ENCODE results near the gene HDHD5. TPM values are rescaled to one million over a fixed set of nuclear protein-coding genes. Genes with fewer than 3 reads are reported as not detected.

Gene HDHD5
- total and polyA plus RNA-seq, 11 donors, result 31.8 to 72.1 (median 49.0) TPM

DNA sequence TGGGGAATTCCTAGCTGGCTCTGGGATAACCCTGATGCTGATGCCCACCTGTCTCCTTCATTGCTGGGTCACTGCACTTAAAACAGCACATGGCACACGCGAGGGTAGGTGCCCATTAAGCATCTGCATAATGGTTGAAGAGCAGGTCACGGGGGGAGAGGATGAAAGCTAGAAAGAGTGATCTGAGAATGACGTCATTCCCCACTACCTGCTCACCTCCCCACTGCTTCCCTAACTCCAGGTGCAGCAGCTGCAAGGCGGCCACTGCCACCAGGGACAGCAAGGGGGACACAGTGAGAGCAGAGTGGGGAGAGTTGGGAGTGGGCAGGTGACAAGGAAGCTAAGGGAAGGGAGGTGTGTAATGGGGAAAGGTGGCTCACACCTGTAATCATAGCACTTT, 33.1 kb upstream of the HDHD5 start:
- 94 to 97% (median 96%) methylated on average over 5 of the region's 5 CpGs for WGBS, 4 donors

GRCh38 chr22:17191163-17191784, 32.2 kb upstream of the HDHD5 start:
- WGBS, 4 donors, result 83 to 91% (median 87%) methylated on average over 12 of the region's 12 CpGs
- Histone ChIP-seq H3K27me3 (no peaks in the 10 kb centered on the region), H3K4me1 (peaks cover 0 to under 1% (median 0%) of the 10 kb centered on the region in 12 donors), H3K9me3 (no peaks in the 10 kb centered on the region), H3K36me3 (peaks cover 0 to 48% (median 13%) of the 10 kb centered on the region in 9 donors), H3K4me3 (no peak overlapping the region), H3K27ac (no peak overlapping the region)
- DNase-seq, result no peak
- intact Hi-C loops (cut with DNase I), result loop anchor here in 2 of 10 donors (10.0 kb wide), 2 partner anchors 106 to 184 kb away; partner anchors contain the start of gene IL17RA (in 1 of the 2)
- ATAC-seq, result no peak
- no peak for TF ChIP-seq POLR2A (IDR thresholded peaks at IDR 0.05)
- no peak for TF ChIP-seq CTCF (IDR thresholded peaks at IDR 0.05)

More for the DNA sequence above, 33.1 kb upstream of the HDHD5 start:
- intact Hi-C loops (cut with DNase I), result loop anchor here in 2 of 10 donors (10.0 kb wide), 2 partner anchors 107 to 183 kb away; partner anchors contain the start of gene IL17RA (in 1 of the 2)
- Histone ChIP-seq H3K9me3 (no peaks in the 10 kb centered on the region), H3K27me3 (no peaks in the 10 kb centered on the region), H3K4me3 (no peak overlapping the region), H3K27ac (no peak overlapping the region), H3K36me3 (peaks cover 0 to 39% (median 13%) of the 10 kb centered on the region in 9 donors), H3K4me1 (peaks cover 0 to 5% (median 0%) of the 10 kb centered on the region in 12 donors)
- TF ChIP-seq CTCF (IDR thresholded peaks at IDR 0.05), result no peak
- no peak for TF ChIP-seq POLR2A (IDR thresholded peaks at IDR 0.05)
- ATAC-seq (no peak), DNase-seq (no peak)

- ATAC-seq (no peak), DNase-seq (no peak)
- H3K9me3 ChIP-seq, result no peaks in the 10 kb centered on the region
- peaks cover 0 to 54% (median 15%) of the 10 kb centered on the region in 9 donors for H3K36me3 ChIP-seq
- no peak overlapping the region for H3K4me3 ChIP-seq
- TF ChIP-seq CTCF (IDR thresholded peaks at IDR 0.05) (no peak), POLR2A (IDR thresholded peaks at IDR 0.05) (no peak)
- 86 to 93% (median 90%) methylated on average over 7 to 10 of the region's 10 CpGs for WGBS, 4 donors
- no peaks in the 10 kb centered on the region for H3K27me3 ChIP-seq
- intact Hi-C loops (cut with DNase I), result loop anchor here in 2 of 10 donors (10.0 kb wide), 2 partner anchors 106 to 184 kb away; partner anchors contain the start of gene IL17RA (in 1 of the 2)
- no peak overlapping the region for H3K27ac ChIP-seq
- no peaks in the 10 kb centered on the region for H3K4me1 ChIP-seq
Measured at GRCh38 chr22:17190702-17191101, 31.6 kb upstream of the HDHD5 start.

DNA sequence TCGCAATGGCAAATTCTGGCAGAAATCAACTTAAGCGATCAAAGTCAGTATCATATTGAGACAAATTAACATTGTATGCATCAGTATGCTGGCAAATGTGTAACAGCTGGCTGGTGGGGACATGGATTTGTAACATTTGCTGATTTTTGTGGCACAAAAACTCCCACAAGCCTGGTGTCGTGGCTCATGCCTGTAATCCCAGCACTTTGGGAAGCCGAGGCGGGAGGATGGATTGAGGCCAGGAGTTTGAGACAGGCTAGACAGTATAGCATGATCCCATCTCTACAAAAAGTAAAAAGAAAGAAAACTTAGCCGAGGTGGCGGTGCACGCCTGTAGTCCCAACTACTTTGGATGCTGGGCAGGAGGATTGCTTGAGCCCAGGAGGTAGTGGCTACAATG, 17.6 kb upstream of the HDHD5 start:
- Histone ChIP-seq H3K9me3 (no peaks in the 10 kb centered on the region), H3K4me1 (peaks cover 0 to 13% (median 9%) of the 10 kb centered on the region in 12 donors), H3K27me3 (no peaks in the 10 kb centered on the region), H3K4me3 (no peak overlapping the region), H3K27ac (no peak overlapping the region), H3K36me3 (peaks cover 0 to 25% (median 4%) of the 10 kb centered on the region in 9 donors)
- TF ChIP-seq POLR2A (IDR thresholded peaks at IDR 0.05) (no peak), CTCF (IDR thresholded peaks at IDR 0.05) (no peak)
- intact Hi-C loops (cut with DNase I), result loop anchor here in 4 of 10 donors (10.0 kb wide), 3 partner anchors 188 to 608 kb away; partner anchors contain the start of gene CECR2 (in 1 of the 4)
- ATAC-seq (no peak), DNase-seq (no peak)
- 93 to 94% (median 94%) methylated on average over 8 of the region's 8 CpGs for WGBS, 4 donors
